WTC11 (cell line): Measurements from ENCODE around the gene GABRR3.

Experiments
- ATF3 ChIP-seq: sonication (generic); formaldehyde crosslinking; conservative IDR thresholded peaks from 2 replicates; pipeline ENCODE4 v1.8.1; 2022; ENCODE audit warnings: mild to moderate bottlenecking, missing genetic modification reagents
- ETV6 ChIP-seq: sonication (generic); formaldehyde crosslinking; IDR thresholded peaks from 2 replicates; pipeline ENCODE4 v1.8.1; 2022; ENCODE audit warnings: mild to moderate bottlenecking, missing genetic modification reagents
- FOXJ3 ChIP-seq: sonication (generic); formaldehyde crosslinking; IDR thresholded peaks from 2 replicates; pipeline ENCODE4 v1.9.0; 2021; ENCODE audit warnings: missing genetic modification reagents, mild to moderate bottlenecking, borderline replicate concordance
- SMAD3 ChIP-seq: sonication (generic); formaldehyde crosslinking; IDR thresholded peaks from 2 replicates; pipeline ENCODE4 v1.8.0; 2022; ENCODE audit warnings: missing genetic modification reagents, mild to moderate bottlenecking, borderline replicate concordance
- TEAD4 ChIP-seq: sonication (generic); formaldehyde crosslinking; IDR thresholded peaks from 2 replicates; pipeline ENCODE4 v1.8.0; 2022; ENCODE audit warnings: mild to moderate bottlenecking, missing genetic modification reagents
- TF ChIP-seq, protein P1 (sequence below): fragments of 200-600 bp; IDR thresholded peaks from 2 replicates; pipeline ENCODE4 v1.8.0; 2022; ENCODE audit warnings: antibody characterized with exemption

DNA sequence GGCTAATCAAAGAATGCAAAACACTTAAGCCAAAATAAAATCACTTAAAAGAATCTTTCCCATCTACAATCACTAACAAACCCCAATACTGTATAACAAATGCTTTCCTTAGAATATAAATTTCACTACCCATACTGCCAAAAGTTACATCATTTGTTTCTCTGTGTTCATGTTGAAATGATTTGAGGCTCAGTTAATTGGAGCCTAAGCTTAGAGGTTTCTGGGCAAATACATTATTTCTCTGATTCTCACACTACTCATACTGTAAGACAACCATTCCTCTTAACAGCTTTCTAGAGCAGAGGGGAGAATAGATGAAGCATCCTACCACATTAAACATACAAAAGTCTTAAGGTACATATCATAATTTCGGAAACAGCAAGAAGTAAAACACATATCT is 65.0 kb downstream of the GABRR3 start:
- TF ChIP-seq FOXJ3 (CRISPR knock-in tag) (no peak), SMAD3 (CRISPR knock-in tag) (no peak), ATF3 (no peak), TEAD4 (no peak), ETV6 (CRISPR knock-in tag) (no peak)
- TF ChIP-seq, protein P1, sequence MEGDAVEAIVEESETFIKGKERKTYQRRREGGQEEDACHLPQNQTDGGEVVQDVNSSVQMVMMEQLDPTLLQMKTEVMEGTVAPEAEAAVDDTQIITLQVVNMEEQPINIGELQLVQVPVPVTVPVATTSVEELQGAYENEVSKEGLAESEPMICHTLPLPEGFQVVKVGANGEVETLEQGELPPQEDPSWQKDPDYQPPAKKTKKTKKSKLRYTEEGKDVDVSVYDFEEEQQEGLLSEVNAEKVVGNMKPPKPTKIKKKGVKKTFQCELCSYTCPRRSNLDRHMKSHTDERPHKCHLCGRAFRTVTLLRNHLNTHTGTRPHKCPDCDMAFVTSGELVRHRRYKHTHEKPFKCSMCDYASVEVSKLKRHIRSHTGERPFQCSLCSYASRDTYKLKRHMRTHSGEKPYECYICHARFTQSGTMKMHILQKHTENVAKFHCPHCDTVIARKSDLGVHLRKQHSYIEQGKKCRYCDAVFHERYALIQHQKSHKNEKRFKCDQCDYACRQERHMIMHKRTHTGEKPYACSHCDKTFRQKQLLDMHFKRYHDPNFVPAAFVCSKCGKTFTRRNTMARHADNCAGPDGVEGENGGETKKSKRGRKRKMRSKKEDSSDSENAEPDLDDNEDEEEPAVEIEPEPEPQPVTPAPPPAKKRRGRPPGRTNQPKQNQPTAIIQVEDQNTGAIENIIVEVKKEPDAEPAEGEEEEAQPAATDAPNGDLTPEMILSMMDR, result no peak
